ENCODE results near the gene MAP3K5.
"Not testable (repeated sequence)": the region's sequence is repeated elsewhere in the genome, so short reads cannot be mapped to it uniquely, and the experiment has no call there.

Gene MAP3K5

DNA sequence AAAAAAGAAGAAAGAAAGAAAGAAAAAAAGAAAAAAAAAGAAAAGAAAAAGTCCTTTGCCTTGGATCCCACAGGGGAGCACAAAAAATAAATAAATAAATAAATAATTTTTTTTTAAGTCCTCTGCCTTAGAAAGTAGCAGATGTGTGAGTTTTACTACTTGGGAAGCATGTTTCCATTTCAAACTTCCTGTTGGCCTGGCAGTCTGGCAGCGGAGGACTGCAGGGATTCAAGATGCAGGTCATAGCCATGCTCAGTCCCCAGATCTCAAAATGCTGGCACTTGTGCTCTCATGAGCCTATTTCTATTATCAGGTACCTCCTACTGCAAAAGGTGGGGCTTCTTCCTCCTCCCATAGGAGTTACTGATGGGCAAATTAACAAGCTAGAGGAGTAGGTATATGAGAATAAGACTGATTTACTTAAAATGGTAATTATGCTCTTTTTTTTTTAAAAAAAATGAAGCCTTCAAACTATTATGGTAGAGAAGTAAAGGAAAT lies 187.9 kb downstream of the MAP3K5 start:
- DNase-seq, result no peak

- DNase-seq, result no peak
These were observed 191.5 kb downstream of the MAP3K5 start for GRCh38 chr6:136600818-136601217.

DNA sequence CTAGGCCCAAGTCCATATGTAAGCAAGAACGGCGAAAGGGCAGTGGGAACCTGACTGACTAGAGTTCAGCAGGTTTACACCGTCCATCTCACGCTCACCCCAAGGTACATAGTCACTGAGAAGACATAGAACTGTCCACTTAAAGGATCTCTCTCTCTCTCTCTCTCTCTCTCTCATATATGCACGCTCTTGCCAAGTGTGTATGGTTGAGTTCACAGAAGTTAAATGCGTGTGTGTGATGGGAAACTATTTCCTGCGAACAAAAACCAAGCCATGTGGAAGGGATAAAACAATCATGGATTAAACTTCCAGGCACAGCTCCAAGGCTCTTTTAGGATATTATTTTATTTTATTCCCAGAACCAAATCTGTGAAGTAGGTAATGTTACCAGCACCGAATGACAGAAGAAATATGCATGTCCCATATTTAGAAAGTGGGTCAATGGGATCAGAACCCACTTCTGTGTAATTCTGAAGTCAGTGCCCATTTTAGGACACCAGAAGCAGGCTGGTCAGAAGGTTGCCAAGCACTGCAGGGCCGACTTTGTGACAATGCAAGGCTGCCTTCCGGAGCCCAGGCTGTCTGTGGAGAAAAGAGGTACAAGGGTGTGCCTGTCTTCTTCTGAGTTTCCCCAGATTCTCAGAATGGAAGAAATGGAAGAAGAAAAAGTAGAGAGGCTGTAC lies 192.8 kb downstream of the MAP3K5 start:
- DNase-seq, result no peak

GRCh38 chr6:136598048-136598447 lies 194.2 kb downstream of the MAP3K5 start:
- no peak for DNase-seq

DNA sequence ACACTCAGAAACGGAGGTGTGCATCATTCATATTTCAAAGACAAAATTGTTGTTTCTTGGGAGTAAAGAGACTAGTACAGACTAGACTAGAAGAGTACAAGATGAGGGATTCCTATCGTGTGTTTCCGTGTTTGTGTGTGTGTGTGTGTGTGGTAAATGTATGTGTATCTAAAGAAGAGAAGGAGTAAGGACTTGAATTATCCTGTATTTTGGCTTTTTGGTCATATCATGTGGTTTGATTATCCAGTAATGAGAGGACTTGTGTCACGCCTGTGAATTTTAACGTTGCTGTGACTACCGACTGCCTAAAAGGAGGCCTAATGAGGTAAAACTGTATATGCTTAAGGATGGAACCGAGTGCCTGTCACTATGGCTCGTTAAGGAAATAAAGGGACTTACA lies 197.6 kb downstream of the MAP3K5 start:
- no peak for DNase-seq

- peak; percentile 94 for DNase-seq
These were observed 198.4 kb downstream of the MAP3K5 start for GRCh38 chr6:136593748-136594490.

DNA sequence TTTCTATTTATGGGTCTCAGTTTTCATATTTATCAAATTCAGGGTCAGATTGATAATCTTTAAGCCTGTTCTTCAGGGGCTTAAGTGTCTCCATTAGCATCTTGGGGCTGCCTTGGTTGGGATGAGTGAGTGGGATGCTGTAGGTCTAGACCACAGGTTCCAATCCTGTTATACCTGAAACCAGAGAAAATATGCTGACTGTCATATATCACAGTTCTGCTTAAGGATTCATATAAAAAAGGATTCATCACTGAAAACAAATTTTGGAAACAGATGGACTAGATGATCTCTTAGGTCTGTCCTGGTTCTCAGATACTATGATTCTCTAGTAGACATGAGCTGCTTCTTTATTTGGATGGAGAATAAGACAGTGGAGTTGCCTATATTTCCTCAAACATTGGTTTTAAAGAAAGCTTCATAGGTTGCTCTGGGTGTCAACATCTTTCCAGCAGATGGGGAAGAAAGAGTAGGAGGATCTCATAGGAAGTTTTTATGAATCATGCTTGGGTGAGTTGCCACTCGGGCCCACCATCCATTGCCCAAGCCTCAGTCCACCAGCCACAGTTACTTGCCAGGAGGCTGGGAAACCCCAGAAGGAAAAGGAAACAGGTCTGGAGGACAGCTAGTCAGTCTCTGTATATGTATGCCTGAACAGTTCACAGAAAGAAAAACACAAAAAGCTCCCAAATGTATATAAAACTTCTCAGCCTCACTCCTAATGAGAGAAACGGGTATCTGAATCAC lies 199.2 kb downstream of the MAP3K5 start:
- DNase-seq, result no peak

- no peak for DNase-seq
These were observed 200.7 kb downstream of the MAP3K5 start for GRCh38 chr6:136591617-136592016.

DNA sequence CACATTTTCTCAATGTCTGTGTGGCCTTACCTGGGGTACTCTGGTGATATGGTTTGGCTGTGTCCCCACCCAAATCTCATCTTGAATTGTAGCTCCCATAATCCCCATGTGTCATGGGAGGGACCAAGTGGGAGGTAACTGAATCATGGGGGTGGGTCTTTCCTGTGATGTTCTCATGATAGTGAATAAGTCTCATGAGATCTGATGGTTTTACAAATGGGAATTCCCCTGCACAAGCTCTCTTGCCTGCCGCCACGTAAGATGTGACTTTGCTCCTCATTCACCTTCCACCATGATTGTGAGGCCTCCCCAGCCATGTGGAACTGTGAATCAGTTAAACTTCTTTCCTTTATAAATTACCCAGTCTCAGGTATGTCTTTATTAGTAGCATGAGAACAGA lies 201.4 kb downstream of the MAP3K5 start:
- DNase-seq, result not testable (repeated sequence)

DNA sequence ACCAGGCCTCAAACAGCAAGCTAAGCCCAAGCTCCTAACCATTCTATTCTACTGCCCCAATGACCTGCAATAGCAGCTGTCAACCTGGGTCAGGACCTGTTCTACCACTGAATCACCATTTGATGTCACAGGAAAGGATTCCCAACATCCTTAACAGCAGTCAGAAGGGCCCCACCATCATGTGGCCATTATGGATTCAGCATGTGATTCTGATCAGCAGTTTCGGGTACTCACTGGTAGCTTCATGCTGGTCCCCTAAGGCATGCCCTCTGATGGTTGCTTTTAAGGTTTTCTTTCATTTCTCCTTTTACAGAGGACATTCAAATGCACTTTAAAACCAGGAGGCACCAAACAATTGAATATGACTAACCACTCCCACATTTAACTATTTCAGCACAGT lies 204.8 kb downstream of the MAP3K5 start:
- no peak for DNase-seq

DNA sequence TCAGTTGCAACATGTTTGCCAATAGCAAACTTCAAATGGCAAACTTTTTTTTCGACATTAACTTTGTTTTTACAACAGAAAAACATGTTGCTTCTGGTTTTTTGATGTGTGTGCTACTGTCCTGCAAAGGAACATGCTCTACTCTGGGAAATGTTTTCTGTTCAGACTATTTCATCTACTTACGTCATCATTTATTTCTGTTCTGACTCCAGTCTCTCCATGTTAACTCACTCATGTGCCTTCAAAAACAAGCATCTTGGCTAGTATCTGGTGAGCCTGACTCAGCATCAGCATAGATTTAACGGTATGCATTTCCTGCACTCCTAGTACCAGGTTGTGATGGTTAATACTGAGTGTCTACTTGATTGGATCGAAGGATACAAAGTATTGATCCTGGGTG lies 206.0 kb downstream of the MAP3K5 start:
- no peak for DNase-seq

DNA sequence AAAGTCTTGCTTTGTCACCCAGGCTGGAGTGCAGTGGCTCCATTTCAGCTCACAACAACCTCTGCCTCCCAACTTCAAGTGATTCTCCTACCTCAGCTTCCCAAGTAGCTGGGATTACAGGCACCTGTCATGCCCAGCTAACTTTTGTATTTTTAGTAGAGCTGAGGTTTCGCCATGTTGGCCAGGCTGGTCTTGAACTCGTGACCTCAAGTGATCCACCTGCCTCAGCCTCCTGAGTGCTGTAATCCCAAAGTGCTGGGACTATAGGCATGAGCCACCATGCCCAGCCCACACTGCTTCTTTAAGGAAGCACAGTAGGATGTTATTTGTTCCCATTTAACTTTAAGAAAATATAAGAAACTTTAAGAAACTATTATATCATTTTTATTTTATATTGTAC lies 206.8 kb downstream of the MAP3K5 start:
- not testable (repeated sequence) for DNase-seq

GRCh38 chr6:136584290-136584689 lies 208.0 kb downstream of the MAP3K5 start:
- not testable (repeated sequence) for DNase-seq

DNA sequence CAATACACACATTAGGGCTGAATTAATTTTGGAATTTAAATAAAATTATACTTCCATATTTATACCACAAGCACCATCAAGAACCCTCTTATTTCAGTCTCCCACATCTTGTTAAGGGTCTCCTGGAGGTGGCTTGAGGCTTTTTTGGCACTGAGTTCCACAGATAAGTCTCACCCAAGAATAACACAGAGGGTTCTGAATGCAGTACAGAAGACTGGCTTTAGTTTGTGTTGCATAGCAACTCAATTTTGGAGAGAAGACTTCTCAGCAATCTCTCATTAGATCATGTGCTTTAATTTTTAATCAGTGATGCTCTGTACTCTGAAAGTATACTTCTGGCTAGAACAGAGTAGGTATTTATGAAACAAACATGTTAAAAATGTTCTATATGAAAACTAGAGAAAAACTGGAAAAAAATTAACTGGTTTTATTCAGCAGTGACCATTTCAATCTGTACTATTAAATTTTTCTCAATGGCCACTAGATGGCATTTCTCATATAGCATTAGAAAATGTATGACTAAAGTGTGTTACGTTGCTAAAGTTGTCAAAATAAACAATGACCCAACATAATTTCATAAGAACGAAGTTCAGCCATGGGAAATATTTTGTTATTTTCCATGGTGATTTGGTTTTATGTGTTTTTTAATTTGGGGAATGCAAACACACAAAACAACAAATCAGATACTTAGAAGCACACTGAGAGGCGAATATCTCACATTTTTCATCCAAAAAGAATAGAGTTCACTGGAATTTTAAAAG lies 209.4 kb downstream of the MAP3K5 start:
- DNase-seq, result peak; percentile 79

- DNase-seq, result no peak
These were observed 212.5 kb downstream of the MAP3K5 start for GRCh38 chr6:136579800-136580199.

DNA sequence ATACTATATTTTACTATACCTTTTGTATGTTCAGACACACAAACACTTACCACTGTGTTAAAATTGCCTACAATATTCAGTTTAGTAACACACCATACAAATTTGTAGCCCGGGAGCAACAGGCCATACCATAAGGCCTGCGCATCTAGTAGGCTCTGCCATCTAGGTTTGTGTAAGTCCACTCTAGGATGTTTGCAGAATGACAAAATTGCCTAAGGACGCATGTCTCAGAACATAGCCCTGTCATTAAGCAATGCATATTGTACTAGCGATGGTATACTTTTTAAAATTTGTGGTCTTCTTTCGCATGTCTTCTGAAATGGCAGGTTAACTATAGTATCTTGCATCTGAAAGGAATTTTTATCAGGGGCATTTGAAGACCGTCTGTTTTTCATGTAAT lies 215.5 kb downstream of the MAP3K5 start:
- no peak for DNase-seq

DNA sequence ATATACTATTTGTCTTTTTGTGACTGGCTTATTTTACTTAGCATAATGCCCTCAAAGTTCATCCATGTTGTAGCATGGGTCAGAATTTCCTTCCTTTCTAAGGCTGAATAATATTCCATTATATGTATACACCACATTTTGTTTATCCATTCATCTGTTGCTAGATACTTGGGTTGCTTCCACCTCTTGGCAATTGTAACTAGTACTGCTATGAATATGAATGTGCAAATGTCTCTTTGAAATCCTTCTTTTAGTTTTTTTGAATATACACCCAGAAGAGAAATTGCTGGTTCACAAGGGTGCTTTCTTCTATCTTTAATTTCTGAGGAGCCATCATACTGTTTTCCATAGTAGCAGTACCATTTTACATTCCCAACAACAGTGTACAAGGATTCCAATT lies 220.8 kb downstream of the MAP3K5 start:
- DNase-seq, result no peak

DNA sequence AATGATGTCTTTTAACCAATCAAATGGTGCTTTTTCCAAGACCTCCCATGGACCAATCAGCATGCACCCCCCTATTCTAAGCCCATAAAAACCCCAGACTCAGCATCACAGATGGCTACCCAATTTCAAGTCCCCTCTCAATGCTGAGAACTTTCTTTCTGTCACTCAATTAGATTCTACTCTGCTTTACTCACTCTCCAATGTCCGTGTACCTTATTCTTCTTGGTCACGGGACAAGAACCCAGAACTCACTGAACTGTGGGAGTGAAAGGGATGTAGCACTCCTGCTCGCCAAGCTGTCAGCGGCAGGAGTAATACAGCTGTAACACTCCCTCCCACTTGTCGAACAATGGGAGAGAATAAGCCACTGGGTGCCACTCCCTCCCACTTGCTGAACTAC lies 221.2 kb downstream of the MAP3K5 start:
- DNase-seq, result no peak

GRCh38 chr6:136568129-136568528 lies 224.1 kb downstream of the MAP3K5 start:
- DNase-seq, result no peak

- DNase-seq, result no peak
These were observed 224.6 kb downstream of the MAP3K5 start for GRCh38 chr6:136567688-136568087.

GRCh38 chr6:136566851-136567250 lies 225.4 kb downstream of the MAP3K5 start:
- peak; percentile 87 for DNase-seq

DNA sequence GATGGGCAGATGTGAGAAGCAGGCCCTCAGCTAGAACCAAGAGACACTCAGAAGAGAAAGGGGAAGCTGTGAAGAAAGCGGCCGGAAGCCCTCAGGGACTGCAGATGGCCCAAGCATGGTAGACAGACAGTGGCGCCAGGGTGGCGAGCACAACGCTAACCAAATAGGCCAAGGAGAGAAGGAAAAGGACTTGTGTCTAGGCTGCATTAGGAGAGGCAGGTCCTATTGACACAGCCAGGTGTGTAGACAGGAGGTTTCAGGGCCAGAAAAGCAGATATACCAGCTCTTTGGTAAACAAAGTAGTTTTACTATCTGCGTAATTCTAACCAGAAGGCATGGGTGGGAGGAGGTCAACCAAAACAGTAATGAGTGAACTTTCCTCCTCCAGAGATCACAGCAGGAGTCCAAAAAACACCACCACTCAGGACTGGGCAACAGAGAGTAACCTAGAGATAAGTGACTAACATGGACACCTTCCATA lies 226.2 kb downstream of the MAP3K5 start:
- peak; percentile 90 for DNase-seq

- DNase-seq, result peak; percentile 50
These were observed 228.1 kb downstream of the MAP3K5 start for GRCh38 chr6:136564180-136564579.
